HL-60 (cell line): ENCODE results near the gene LAMC1.

Experiments
- CTCF ChIP-seq: IDR thresholded peaks from one replicate; pipeline ENCODE4 v1.5.1; 2011; ENCODE audit warnings: low read length, control low read depth, inconsistent platforms; ENCODE audit not compliant: insufficient read depth
- GABPA ChIP-seq: IDR thresholded peaks from 2 replicates; pipeline ENCODE4 v1.6.1; 2012; ENCODE audit warnings: low read depth
- POLR2AphosphoS5 ChIP-seq: IDR thresholded peaks from 2 replicates; pipeline ENCODE4 v1.6.1; 2012; ENCODE audit warnings: low read depth
- SPI1 ChIP-seq: IDR thresholded peaks from 2 replicates; pipeline ENCODE4 v1.6.1; 2012; ENCODE audit warnings: low read depth, mild to moderate bottlenecking, borderline replicate concordance
- TF ChIP-seq, protein P1 (sequence below): IDR thresholded peaks from 2 replicates; pipeline ENCODE4 v1.6.1; 2012; ENCODE audit warnings: low read depth; ENCODE audit not compliant: insufficient replicate concordance

DNA sequence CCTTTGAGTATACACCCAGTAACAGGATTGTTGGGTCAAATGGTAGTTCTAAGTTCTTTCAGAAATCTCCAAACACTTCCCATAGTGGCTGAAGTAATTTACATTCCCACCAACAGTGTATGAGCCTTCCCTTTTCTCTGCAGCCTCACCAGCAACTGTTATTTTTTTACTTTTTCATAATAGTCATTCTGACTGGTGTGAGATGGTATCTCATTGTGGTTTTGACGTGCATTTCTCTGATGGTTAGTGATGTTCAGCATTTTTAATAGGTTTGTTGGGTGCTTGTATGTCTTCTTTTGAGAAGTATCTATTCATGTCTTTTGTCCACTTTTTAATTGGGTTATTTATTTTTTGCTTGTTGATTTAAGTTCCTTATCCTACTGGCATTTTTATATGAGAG, 26.4 kb upstream of the LAMC1 start:
- TF ChIP-seq POLR2AphosphoS5 (no peak), CTCF (no peak), GABPA (no peak), SPI1 (no peak)
- TF ChIP-seq, protein P1, sequence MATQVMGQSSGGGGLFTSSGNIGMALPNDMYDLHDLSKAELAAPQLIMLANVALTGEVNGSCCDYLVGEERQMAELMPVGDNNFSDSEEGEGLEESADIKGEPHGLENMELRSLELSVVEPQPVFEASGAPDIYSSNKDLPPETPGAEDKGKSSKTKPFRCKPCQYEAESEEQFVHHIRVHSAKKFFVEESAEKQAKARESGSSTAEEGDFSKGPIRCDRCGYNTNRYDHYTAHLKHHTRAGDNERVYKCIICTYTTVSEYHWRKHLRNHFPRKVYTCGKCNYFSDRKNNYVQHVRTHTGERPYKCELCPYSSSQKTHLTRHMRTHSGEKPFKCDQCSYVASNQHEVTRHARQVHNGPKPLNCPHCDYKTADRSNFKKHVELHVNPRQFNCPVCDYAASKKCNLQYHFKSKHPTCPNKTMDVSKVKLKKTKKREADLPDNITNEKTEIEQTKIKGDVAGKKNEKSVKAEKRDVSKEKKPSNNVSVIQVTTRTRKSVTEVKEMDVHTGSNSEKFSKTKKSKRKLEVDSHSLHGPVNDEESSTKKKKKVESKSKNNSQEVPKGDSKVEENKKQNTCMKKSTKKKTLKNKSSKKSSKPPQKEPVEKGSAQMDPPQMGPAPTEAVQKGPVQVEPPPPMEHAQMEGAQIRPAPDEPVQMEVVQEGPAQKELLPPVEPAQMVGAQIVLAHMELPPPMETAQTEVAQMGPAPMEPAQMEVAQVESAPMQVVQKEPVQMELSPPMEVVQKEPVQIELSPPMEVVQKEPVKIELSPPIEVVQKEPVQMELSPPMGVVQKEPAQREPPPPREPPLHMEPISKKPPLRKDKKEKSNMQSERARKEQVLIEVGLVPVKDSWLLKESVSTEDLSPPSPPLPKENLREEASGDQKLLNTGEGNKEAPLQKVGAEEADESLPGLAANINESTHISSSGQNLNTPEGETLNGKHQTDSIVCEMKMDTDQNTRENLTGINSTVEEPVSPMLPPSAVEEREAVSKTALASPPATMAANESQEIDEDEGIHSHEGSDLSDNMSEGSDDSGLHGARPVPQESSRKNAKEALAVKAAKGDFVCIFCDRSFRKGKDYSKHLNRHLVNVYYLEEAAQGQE = no peak
